ENCODE data around the gene PRM1. TPM values are rescaled to one million over a fixed set of nuclear protein-coding genes. Genes with fewer than 3 reads are reported as not detected.

The PRM1 gene
- total and polyA plus RNA-seq, 2 of the 13 experiments (the other 11 are each of a cell fraction or from before 2014, with no cell fraction given), result not detected

- no peak for TF ChIP-seq BCLAF1 (IDR thresholded peaks at IDR 0.05)
- TF ChIP-seq ZNF501 (CRISPR knock-in tag; IDR thresholded peaks at IDR 0.05), result peak; percentile 52
- peak; percentile 68; the same call in 1 of the 2 replicates for TF ChIP-seq ZNF75D (CRISPR knock-in tag; IDR thresholded peaks at IDR 0.05; ENCODE audit: borderline replicate concordance)
- TF ChIP-seq ARID4A (CRISPR knock-in tag; IDR thresholded peaks at IDR 0.05; ENCODE audit: borderline replicate concordance), result peak; percentile 33; the same call in 1 of the 2 replicates
- TF ChIP-seq MED13 (CRISPR knock-in tag; IDR thresholded peaks at IDR 0.05), result 0 out of 2 replicates have a peak, but pooled peaks have one; percentile 59
- TF ChIP-seq ZNF44 (CRISPR knock-in tag; IDR thresholded peaks at IDR 0.05), result no peak
- no peak for TF ChIP-seq ATAD3A (CRISPR knock-in tag; IDR thresholded peaks at IDR 0.05)
- no peak; the same call in none of the 2 replicates for TF ChIP-seq HDAC1 (CRISPR knock-in tag; IDR thresholded peaks at IDR 0.05)
- no peak for TF ChIP-seq ONECUT2 (CRISPR knock-in tag; IDR thresholded peaks at IDR 0.05)
- TF ChIP-seq ZNF710 (CRISPR knock-in tag; IDR thresholded peaks at IDR 0.05; ENCODE audit: borderline replicate concordance), result no peak; the same call in none of the 2 replicates
- no peak for TF ChIP-seq KAT2B (IDR thresholded peaks at IDR 0.05; ENCODE audit: borderline replicate concordance, low read depth, low read length)
- peak; percentile 62 for TF ChIP-seq CEBPG (CRISPR knock-in tag; IDR thresholded peaks at IDR 0.05)
- 0 out of 2 replicates have a peak, but pooled peaks have one; percentile 49 for TF ChIP-seq ZNF709 (CRISPR knock-in tag; IDR thresholded peaks at IDR 0.05)
- no peak for TF ChIP-seq SETDB1 (CRISPR knock-in tag; IDR thresholded peaks at IDR 0.05; ENCODE audit: borderline replicate concordance)
- TF ChIP-seq GATA4 (IDR thresholded peaks at IDR 0.05; ENCODE audit: borderline replicate concordance, low read depth), result peak; percentile 75; the same call in 1 of the 2 replicates
- no peak for TF ChIP-seq SNAPC5 (CRISPR knock-in tag; IDR thresholded peaks at IDR 0.05; ENCODE audit: borderline replicate concordance)
- no peak for TF ChIP-seq PLSCR1 (CRISPR knock-in tag; IDR thresholded peaks at IDR 0.05; ENCODE audit: borderline replicate concordance)
- TF ChIP-seq KDM2A (CRISPR knock-in tag; IDR thresholded peaks at IDR 0.05; ENCODE audit: borderline replicate concordance, low read depth), result peak; percentile 9; the same call in 1 of the 2 replicates
- no peak for TF ChIP-seq CHCHD3 (CRISPR knock-in tag; IDR thresholded peaks at IDR 0.05)
Observed at GRCh38 chr16:11296706-11297491, 15.8 kb upstream of the PRM1 start (continued).
